ENCODE data around the gene CDHR3. TPM values are rescaled to one million over a fixed set of nuclear protein-coding genes. Genes with fewer than 3 reads are reported as not detected.

The CDHR3 gene
- 1.2 and 2.8 TPM in 2 replicates for total RNA-seq (2014; rRNA removed; shearing (Covaris generic))
- total RNA-seq (2022), result 0.30 and 0.42 TPM in 2 replicates
- Bru-seq, nascent RNA, result percentile 18 among the genes with signal in this experiment
- percentile 17 among the genes with signal in this experiment for BruChase-seq, experiment 1, labeled RNA remaining after a 6-hour chase
- BruChase-seq, experiment 2, labeled RNA remaining after a 2-hour chase, result percentile 21 among the genes with signal in this experiment
- long read RNA-seq, partial matches to known transcripts, result 0 of 2 reads
- long read RNA-seq, other reads (novel, unspliced or antisense), result 2 of 2 reads

GRCh38 chr7:105963038-105963667 lies at the start of gene CDHR3:
CDHR3 (plus strand) TSS chr7:105963264; CDS start chr7:105963319, 55 bp downstream.
- Histone ChIP-seq H2AFZ (ENCODE audit: low read length) (no peak within 1 kb of the TSS), H3K9me2 (ENCODE audit: insufficient read depth, low read length) (no peaks in the 10 kb centered on the region), H3K4me1 (ENCODE audit: insufficient read depth, low read length, poor library complexity, severe bottlenecking) (no peaks in the 10 kb centered on the region), H3K4me2 (ENCODE audit: low read length) (no peak within 1 kb of the TSS), H3K79me2 (ENCODE audit: insufficient read depth, low read depth, low read length) (no peaks in the 10 kb centered on the region), H3K4me3 (ENCODE audit: low read depth, low read length, poor library complexity, severe bottlenecking) (no peak within 1 kb of the TSS), H3K27ac (ENCODE audit: low read depth, low read length, poor library complexity, severe bottlenecking) (no peak within 1 kb of the TSS), H3K9me3 (ENCODE audit: low read length) (no peaks in the 10 kb centered on the region), H4K20me1 (ENCODE audit: insufficient read depth, low read length) (no peaks in the 10 kb centered on the region), H3K36me3 (ENCODE audit: insufficient read depth, low read length) (no peaks in the 10 kb centered on the region)
- DNase-seq (ENCODE audit: low spot score), result no peak
- ChIA-PET CTCF (ENCODE audit: unreplicated experiment) (no interaction called here), POLR2A (interaction anchor here (0.5 kb wide), 1 partner anchor 305 kb away, joined by 4 read pairs; no protein-coding TSS in a partner anchor)
- BruUV-seq (replicated peaks), result no TSS peak
- intact Hi-C loops (cut with micrococcal nuclease; ENCODE audit: unreplicated experiment), result no loop called here
- no peak for TF ChIP-seq CTCF (conservative IDR thresholded peaks at IDR 0.05; ENCODE audit: low read length)
- TF ChIP-seq EZH2phosphoT487 (IDR thresholded peaks at IDR 0.05; ENCODE audit: borderline replicate concordance, low read depth, low read length), result no peak

- no TSS peak for BruUV-seq (replicated peaks)
- H3K4me3 ChIP-seq (ENCODE audit: low read depth, low read length, poor library complexity, severe bottlenecking), result no peak overlapping the region
- no peaks in the 10 kb centered on the region for H3K4me1 ChIP-seq (ENCODE audit: insufficient read depth, low read length, poor library complexity, severe bottlenecking)
- no peak for DNase-seq (ENCODE audit: low spot score)
- H2AFZ ChIP-seq (ENCODE audit: low read length), result no peak overlapping the region
- no peaks in the 10 kb centered on the region for H3K79me2 ChIP-seq (ENCODE audit: insufficient read depth, low read depth, low read length)
- CTCF ChIA-PET (ENCODE audit: unreplicated experiment), result no interaction called here
- TF ChIP-seq EZH2phosphoT487 (IDR thresholded peaks at IDR 0.05; ENCODE audit: borderline replicate concordance, low read depth, low read length), result no peak
- TF ChIP-seq CTCF (conservative IDR thresholded peaks at IDR 0.05; ENCODE audit: low read length), result no peak
- H3K9me3 ChIP-seq (ENCODE audit: low read length), result 0 out of 2 replicates have a peak, but pooled peaks cover 5% of the 10 kb centered on the region
- no peak overlapping the region for H3K4me2 ChIP-seq (ENCODE audit: low read length)
- H4K20me1 ChIP-seq (ENCODE audit: insufficient read depth, low read length), result no peaks in the 10 kb centered on the region
- POLR2A ChIA-PET, result interaction anchor here (0.5 kb wide), 1 partner anchor 24 kb away, joined by 5 read pairs; no protein-coding TSS in a partner anchor
- H3K27ac ChIP-seq (ENCODE audit: low read depth, low read length, poor library complexity, severe bottlenecking), result no peak overlapping the region
- H3K36me3 ChIP-seq (ENCODE audit: insufficient read depth, low read length), result no peaks in the 10 kb centered on the region
- H3K9me2 ChIP-seq (ENCODE audit: insufficient read depth, low read length), result no peaks in the 10 kb centered on the region
- intact Hi-C loops (cut with micrococcal nuclease; ENCODE audit: unreplicated experiment), result no loop called here
Measured at GRCh38 chr7:105913947-105914346, 49.1 kb upstream of the CDHR3 start.

GRCh38 chr7:105916603-105917002 lies 46.5 kb upstream of the CDHR3 start:
- no peak overlapping the region for H3K27ac ChIP-seq (ENCODE audit: low read depth, low read length, poor library complexity, severe bottlenecking)
- no peak overlapping the region for H3K4me3 ChIP-seq (ENCODE audit: low read depth, low read length, poor library complexity, severe bottlenecking)
- no peaks in the 10 kb centered on the region for H3K4me1 ChIP-seq (ENCODE audit: insufficient read depth, low read length, poor library complexity, severe bottlenecking)
- H2AFZ ChIP-seq (ENCODE audit: low read length), result no peak overlapping the region
- intact Hi-C loops (cut with micrococcal nuclease; ENCODE audit: unreplicated experiment), result no loop called here
- CTCF ChIA-PET (ENCODE audit: unreplicated experiment), result no interaction called here
- no peaks in the 10 kb centered on the region for H3K79me2 ChIP-seq (ENCODE audit: insufficient read depth, low read depth, low read length)
- no peaks in the 10 kb centered on the region for H3K36me3 ChIP-seq (ENCODE audit: insufficient read depth, low read length)
- DNase-seq (ENCODE audit: low spot score), result no peak
- no peaks in the 10 kb centered on the region for H3K9me3 ChIP-seq (ENCODE audit: low read length)
- no TSS peak for BruUV-seq (replicated peaks)
- no peaks in the 10 kb centered on the region for H3K9me2 ChIP-seq (ENCODE audit: insufficient read depth, low read length)
- no peaks in the 10 kb centered on the region for H4K20me1 ChIP-seq (ENCODE audit: insufficient read depth, low read length)
- POLR2A ChIA-PET, result no interaction called here
- H3K4me2 ChIP-seq (ENCODE audit: low read length), result no peak overlapping the region
- TF ChIP-seq EZH2phosphoT487 (IDR thresholded peaks at IDR 0.05; ENCODE audit: borderline replicate concordance, low read depth, low read length), result no peak
- TF ChIP-seq CTCF (conservative IDR thresholded peaks at IDR 0.05; ENCODE audit: low read length), result no peak

All from OCI-LY7 (cell line).